SU-DHL-6 (cell line): ENCODE data around the gene TTC8.

Experiments
- CTCF ChIP-seq: fragments of 200-600 bp; sonication (generic); IDR thresholded peaks from one replicate; pipeline ENCODE4 v1.5.1; 2017; ENCODE audit warnings: antibody characterized with exemption, mild to moderate bottlenecking, low read length, moderate library complexity; ENCODE audit not compliant: insufficient read depth, poor library complexity, severe bottlenecking
- EZH2phosphoT487 ChIP-seq: fragments of 200-600 bp; sonication (generic), shearing (Covaris generic); conservative IDR thresholded peaks from 2 replicates; pipeline ENCODE4 v1.6.1; 2018; ENCODE audit warnings: mild to moderate bottlenecking, antibody characterized with exemption, low read length, moderate library complexity, mixed read lengths

GRCh38 chr14:88879022-88879421 lies 54.6 kb downstream of the TTC8 start:
- TF ChIP-seq EZH2phosphoT487, result no peak
- TF ChIP-seq CTCF, result no peak
